Natural killer cell treated with Interleukin-12 subunit alpha and Interleukin-12 subunit beta and Interleukin-15 and Interleukin-18, amount 100 ng/mL, for 72 hours (primary cell): ENCODE measurements around the gene DKK2. TPM values are rescaled to one million over a fixed set of nuclear protein-coding genes. Genes with fewer than 3 reads are reported as not detected.

Source experiments
- ATAC-seq, 2 donors: fragments of 150-1000 bp; cut with Tn5 transposase in 1 of 2; sonication (Bioruptor Pico), chemical (Tn5 transposase) in 1 of 2; 2 replicates each; pipeline ENCODE4 v1.10.0; 2021
- DNase-seq: peaks from one replicate; pipeline ENCODE4 v3.0.0; 2022; ENCODE audit warnings: low spot score
- H3K27ac Mint-ChIP-seq, 2 donors: 1 replicate in 1 of 2; 2 replicates in 1 of 2; pipeline ENCODE4 v1.8.0; 2022; ENCODE audit warnings: mixed read lengths in 2 of 2, mild to moderate bottlenecking in 1 of 2, moderate library complexity in 1 of 2
- H3K27me3 Mint-ChIP-seq, 2 donors: 1 replicate in 1 of 2; 2 replicates in 1 of 2; pipeline ENCODE4 v1.8.0; 2022; ENCODE audit warnings: mixed read lengths in 2 of 2
- H3K36me3 Mint-ChIP-seq: one replicate; pipeline ENCODE4 v1.8.0; 2022; ENCODE audit warnings: mixed read lengths
- H3K4me1 Mint-ChIP-seq, 2 donors: 1 replicate in 1 of 2; 2 replicates in 1 of 2; pipeline ENCODE4 v1.8.0; 2022; ENCODE audit warnings: low read depth in 2 of 2, mixed read lengths in 2 of 2, mild to moderate bottlenecking in 1 of 2
- H3K4me3 Mint-ChIP-seq: one replicate; pipeline ENCODE4 v1.8.0; 2022; ENCODE audit warnings: mixed read lengths
- H3K9me3 Mint-ChIP-seq: 2 replicates; pipeline ENCODE4 v1.8.0; 2022; ENCODE audit warnings: mixed read lengths
- total RNA-seq, 2 donors: library from RNA; stranded (reverse); gene quantifications; one replicate each; pipeline ENCODE4 v1.2.3, GENCODE V29; 2022

Gene DKK2
- total RNA-seq, 2 donors from 2014 or later = not detected

DNA sequence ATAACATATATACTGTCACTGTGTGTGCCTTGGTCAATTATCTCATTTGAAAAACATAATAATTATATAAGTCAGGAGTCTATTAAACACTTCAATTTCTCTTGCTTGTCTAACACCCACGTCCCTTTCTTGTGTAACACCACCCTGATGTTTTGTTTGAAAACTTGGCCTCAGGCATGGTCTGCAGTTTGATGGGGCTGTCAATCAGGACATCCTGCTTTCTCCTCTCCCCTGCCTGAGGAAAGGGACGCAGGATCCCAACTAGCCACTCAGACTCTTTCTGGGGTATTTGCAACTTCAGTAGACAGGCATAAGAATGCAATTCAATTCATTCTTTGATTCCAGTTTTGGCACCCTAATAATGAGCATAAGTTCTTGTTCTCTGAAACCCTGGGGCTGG, 48.8 kb downstream of the DKK2 start:
- Mint-ChIP-seq H3K36me3 (no peaks in the 10 kb centered on the region), H3K4me3 (no peak overlapping the region), H3K4me1 (no peaks in the 10 kb centered on the region), H3K27me3 (no peaks in the 10 kb centered on the region), H3K27ac (no peak overlapping the region), H3K9me3 (peaks cover 3% of the 10 kb centered on the region)
- no peak for DNase-seq
- ATAC-seq = no peak

GRCh38 chr4:106986486-106986885, 49.6 kb downstream of the DKK2 start:
- no peak for DNase-seq
- Mint-ChIP-seq H3K36me3 (no peaks in the 10 kb centered on the region), H3K9me3 (peaks cover 3% of the 10 kb centered on the region), H3K27ac (no peak overlapping the region), H3K4me1 (no peaks in the 10 kb centered on the region), H3K27me3 (no peaks in the 10 kb centered on the region), H3K4me3 (no peak overlapping the region)
- ATAC-seq = no peak

DNA sequence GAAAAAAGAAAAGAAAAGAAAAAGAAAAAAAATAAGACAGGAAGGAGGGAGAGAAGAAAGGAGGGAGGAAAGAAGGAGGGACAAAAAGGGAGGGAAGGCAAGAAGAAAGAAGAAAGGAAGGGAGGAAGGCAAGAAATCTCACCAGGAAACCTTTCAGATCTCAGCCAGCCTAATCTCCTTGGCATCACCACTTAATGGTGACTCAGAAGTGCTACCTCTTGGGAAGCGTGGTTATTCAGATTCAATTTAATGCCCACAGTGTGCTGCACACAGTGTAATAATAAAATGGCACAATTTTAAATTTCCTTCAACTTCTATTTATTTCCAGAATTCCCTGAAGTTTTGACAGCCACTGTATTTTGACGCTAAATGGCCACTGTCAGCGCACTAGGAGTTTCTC, 50.3 kb downstream of the DKK2 start:
- no peak overlapping the region for H3K4me3 Mint-ChIP-seq
- H3K4me1 Mint-ChIP-seq = no peaks in the 10 kb centered on the region
- no peaks in the 10 kb centered on the region for H3K9me3 Mint-ChIP-seq
- H3K27ac Mint-ChIP-seq = no peak overlapping the region
- H3K27me3 Mint-ChIP-seq = no peaks in the 10 kb centered on the region
- no peaks in the 10 kb centered on the region for H3K36me3 Mint-ChIP-seq
- DNase-seq (no peak), ATAC-seq (no peak)

DNA sequence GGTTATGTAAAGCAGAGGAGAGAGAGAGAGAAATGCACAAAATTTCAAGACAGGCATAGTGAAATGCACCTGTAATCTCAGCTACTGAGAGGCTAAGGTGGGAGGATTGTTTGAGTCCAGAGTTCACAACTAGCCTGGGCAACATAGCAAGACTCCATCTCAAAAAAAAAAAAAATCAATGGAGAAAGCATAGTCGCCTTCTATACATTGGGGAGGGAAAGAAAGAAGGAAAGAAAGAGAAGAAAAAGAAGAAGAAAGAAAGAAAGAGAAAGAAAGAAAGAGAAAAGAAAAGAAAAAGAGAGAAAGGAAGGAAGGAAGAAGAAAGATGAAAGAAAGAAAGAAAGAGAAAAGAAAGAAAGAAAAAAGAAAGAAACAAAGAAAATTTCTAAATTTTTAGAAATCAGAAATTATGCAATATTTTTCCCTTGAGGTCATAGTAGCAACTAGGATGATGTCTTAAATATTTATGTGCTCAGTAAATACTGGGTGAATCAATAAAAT, 53.4 kb downstream of the DKK2 start:
- no peak overlapping the region for H3K4me3 Mint-ChIP-seq
- H3K36me3 Mint-ChIP-seq = no peaks in the 10 kb centered on the region
- H3K27me3 Mint-ChIP-seq = no peaks in the 10 kb centered on the region
- DNase-seq = no peak
- ATAC-seq = no peak
- no peaks in the 10 kb centered on the region for H3K4me1 Mint-ChIP-seq
- H3K9me3 Mint-ChIP-seq = no peaks in the 10 kb centered on the region
- no peak overlapping the region for H3K27ac Mint-ChIP-seq

- Mint-ChIP-seq H3K27ac (no peak overlapping the region), H3K36me3 (no peaks in the 10 kb centered on the region), H3K27me3 (no peaks in the 10 kb centered on the region), H3K4me3 (no peak overlapping the region), H3K9me3 (peaks cover 5% of the 10 kb centered on the region), H3K4me1 (no peaks in the 10 kb centered on the region)
- no peak for ATAC-seq
- no peak for DNase-seq
Observed at GRCh38 chr4:106981431-106981830, 54.7 kb downstream of the DKK2 start.

GRCh38 chr4:106979476-106979875, 56.6 kb downstream of the DKK2 start:
- DNase-seq = no peak
- Mint-ChIP-seq H3K27ac (no peak overlapping the region), H3K27me3 (no peaks in the 10 kb centered on the region), H3K9me3 (peaks cover 20% of the 10 kb centered on the region), H3K4me1 (no peaks in the 10 kb centered on the region), H3K4me3 (no peak overlapping the region), H3K36me3 (no peaks in the 10 kb centered on the region)
- no peak for ATAC-seq

GRCh38 chr4:106978046-106978774, 57.9 kb downstream of the DKK2 start:
- no peak for ATAC-seq

DNA sequence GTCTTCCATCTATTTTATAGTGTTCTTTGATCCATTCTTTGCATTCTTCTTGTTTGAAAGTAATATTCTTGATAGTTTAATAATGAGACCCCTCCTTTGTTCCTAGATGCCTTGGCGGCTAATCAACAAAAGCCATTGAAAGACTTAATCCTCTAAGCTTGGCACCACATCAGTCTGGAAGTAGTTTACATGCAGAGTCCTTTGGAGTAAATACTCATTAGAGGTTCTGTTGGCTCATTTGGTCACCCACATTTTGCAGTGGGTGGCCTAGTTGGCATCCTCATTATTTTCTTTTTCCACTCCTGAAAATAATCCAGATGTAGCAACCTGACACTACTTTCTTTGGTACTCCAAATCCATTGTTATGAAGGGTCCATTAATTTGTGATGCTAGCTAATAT, 64.5 kb downstream of the DKK2 start:
- DNase-seq (no peak), ATAC-seq (no peak)
- H3K4me3 Mint-ChIP-seq = no peak overlapping the region
- no peaks in the 10 kb centered on the region for H3K4me1 Mint-ChIP-seq
- no peaks in the 10 kb centered on the region for H3K27me3 Mint-ChIP-seq
- no peaks in the 10 kb centered on the region for H3K36me3 Mint-ChIP-seq
- H3K9me3 Mint-ChIP-seq = peaks cover 24% of the 10 kb centered on the region
- no peak overlapping the region for H3K27ac Mint-ChIP-seq

More at GRCh38 chr4:106978046-106978774, 57.9 kb downstream of the DKK2 start:
- no peaks in the 10 kb centered on the region for H3K4me1 Mint-ChIP-seq
- peaks cover 22% of the 10 kb centered on the region for H3K9me3 Mint-ChIP-seq
- H3K36me3 Mint-ChIP-seq = no peaks in the 10 kb centered on the region
- no peak for DNase-seq
- H3K4me3 Mint-ChIP-seq = no peak overlapping the region
- H3K27ac Mint-ChIP-seq = no peak overlapping the region
- H3K27me3 Mint-ChIP-seq = no peaks in the 10 kb centered on the region

DNA sequence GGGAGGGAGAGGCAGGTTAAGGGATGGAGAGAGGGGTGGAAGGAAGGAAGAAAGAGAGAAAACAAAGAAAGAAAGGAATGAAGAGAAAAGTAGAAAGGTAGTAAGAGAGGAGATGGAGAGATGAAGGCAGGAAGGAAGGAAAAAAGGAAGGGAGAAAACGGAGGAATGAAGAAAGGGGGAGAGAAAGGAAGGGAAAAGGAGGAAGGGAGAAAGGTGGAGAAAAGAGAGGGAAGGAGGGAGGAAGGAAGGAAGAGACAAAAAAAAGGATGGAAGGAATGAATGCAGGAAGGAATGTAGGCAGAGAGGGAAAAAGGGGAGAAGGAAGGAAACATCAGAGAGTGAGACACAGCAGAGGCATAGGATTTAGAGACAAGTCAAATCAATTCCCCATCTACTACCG, 68.2 kb downstream of the DKK2 start:
- ATAC-seq (no peak), DNase-seq (no peak)
- peaks cover 13% of the 10 kb centered on the region for H3K9me3 Mint-ChIP-seq
- no peaks in the 10 kb centered on the region for H3K27me3 Mint-ChIP-seq
- H3K4me3 Mint-ChIP-seq = no peak overlapping the region
- no peaks in the 10 kb centered on the region for H3K36me3 Mint-ChIP-seq
- no peak overlapping the region for H3K27ac Mint-ChIP-seq
- H3K4me1 Mint-ChIP-seq = no peaks in the 10 kb centered on the region

DNA sequence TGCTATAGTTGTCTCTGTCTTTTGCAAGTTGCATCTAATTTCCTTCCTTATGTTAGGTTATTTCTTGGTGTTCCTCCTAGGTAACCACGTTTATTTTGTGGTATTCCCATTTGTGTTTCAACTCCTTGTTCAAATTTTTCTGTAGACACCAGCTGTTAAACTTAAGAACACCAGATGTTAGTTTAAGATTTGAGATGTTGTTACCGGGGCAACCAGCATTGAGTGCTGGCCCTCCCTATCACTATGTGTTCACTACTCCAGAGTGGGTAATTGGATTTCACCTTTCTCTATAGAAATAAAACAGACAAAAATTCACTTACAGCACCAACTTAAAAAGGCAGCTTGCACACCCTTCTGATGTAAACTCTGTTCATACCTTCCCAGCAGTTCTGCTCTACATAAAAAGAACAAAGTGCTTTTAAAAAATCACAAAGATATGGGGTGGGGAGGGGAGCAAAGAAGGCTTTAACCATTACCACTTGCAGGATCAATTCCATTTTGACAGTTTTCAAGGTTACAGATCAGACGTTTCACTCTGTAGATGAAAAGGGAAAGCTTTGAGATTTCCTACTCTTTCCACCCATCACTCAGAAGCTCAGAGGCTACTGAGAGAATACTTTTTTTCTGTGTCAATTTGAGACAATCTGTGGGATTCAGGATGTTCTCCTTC, 82.9 kb downstream of the DKK2 start:
- H3K9me3 Mint-ChIP-seq = peaks cover 9% of the 10 kb centered on the region
- no peaks in the 10 kb centered on the region for H3K27me3 Mint-ChIP-seq
- H3K4me3 Mint-ChIP-seq = no peak overlapping the region
- DNase-seq (no peak), ATAC-seq (no peak)
- no peaks in the 10 kb centered on the region for H3K4me1 Mint-ChIP-seq
- no peak overlapping the region for H3K27ac Mint-ChIP-seq
- H3K36me3 Mint-ChIP-seq = no peaks in the 10 kb centered on the region

- Mint-ChIP-seq H3K4me3 (no peak overlapping the region), H3K9me3 (peaks cover 9% of the 10 kb centered on the region), H3K4me1 (no peaks in the 10 kb centered on the region), H3K36me3 (no peaks in the 10 kb centered on the region), H3K27me3 (no peaks in the 10 kb centered on the region), H3K27ac (no peak overlapping the region)
- ATAC-seq = no peak
- no peak for DNase-seq
Observed at GRCh38 chr4:106951891-106952290, 84.2 kb downstream of the DKK2 start.

GRCh38 chr4:106941841-106942240, 94.3 kb downstream of the DKK2 start:
- H3K36me3 Mint-ChIP-seq = no peaks in the 10 kb centered on the region
- H3K4me1 Mint-ChIP-seq = no peaks in the 10 kb centered on the region
- H3K4me3 Mint-ChIP-seq = no peak overlapping the region
- no peak overlapping the region for H3K27ac Mint-ChIP-seq
- H3K27me3 Mint-ChIP-seq = no peaks in the 10 kb centered on the region
- no peak for DNase-seq
- ATAC-seq = no peak
- peaks cover 5% of the 10 kb centered on the region for H3K9me3 Mint-ChIP-seq

DNA sequence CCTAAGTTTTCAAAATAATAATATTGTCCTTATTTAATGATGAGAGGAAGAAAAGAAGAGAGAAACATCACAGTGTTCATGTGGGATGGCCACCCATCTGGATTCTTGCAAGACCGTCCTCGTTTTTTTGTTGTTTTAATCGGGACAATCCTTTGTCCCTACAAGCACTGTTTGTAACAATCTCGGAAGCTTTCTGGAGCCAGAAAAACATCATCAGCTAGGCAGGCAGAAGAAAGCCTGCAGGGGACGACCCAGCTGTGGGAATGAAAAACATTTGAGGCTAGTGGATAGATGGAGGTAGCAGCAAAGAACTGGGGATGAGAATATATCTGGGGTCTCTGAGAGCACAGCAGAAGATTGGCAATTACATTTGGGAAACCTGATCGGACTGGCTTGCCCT, 105.6 kb downstream of the DKK2 start:
- no peak overlapping the region for H3K4me3 Mint-ChIP-seq
- ATAC-seq (no peak), DNase-seq (no peak)
- H3K9me3 Mint-ChIP-seq = no peaks in the 10 kb centered on the region
- H3K36me3 Mint-ChIP-seq = no peaks in the 10 kb centered on the region
- H3K4me1 Mint-ChIP-seq = no peaks in the 10 kb centered on the region
- no peaks in the 10 kb centered on the region for H3K27me3 Mint-ChIP-seq
- H3K27ac Mint-ChIP-seq = no peak overlapping the region

DNA sequence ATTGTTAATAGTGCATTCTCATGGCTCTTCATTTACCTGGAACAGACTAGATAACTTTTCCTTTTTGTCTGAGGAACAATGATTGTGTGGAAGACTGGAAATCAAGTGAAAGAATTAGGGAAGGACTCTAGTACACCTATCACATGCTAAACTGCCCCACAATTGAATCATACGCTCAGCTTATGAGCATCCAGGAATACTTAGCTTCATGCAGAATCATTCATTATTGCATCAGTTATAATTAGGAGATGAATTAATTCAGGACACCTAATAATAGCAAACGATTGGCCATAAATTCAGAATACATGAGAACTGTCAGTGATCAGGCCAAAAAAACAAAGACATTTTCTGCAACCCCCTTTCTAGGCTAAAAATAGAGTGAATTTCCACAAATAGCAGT, 106.9 kb downstream of the DKK2 start:
- H3K27me3 Mint-ChIP-seq = no peaks in the 10 kb centered on the region
- no peaks in the 10 kb centered on the region for H3K36me3 Mint-ChIP-seq
- H3K4me3 Mint-ChIP-seq = no peak overlapping the region
- no peaks in the 10 kb centered on the region for H3K9me3 Mint-ChIP-seq
- H3K4me1 Mint-ChIP-seq = no peaks in the 10 kb centered on the region
- ATAC-seq (no peak), DNase-seq (no peak)
- H3K27ac Mint-ChIP-seq = no peak overlapping the region
